HG02885 (cell line): Measurements from ENCODE around the gene SYT11.

Experiments used
- ATAC-seq: cut with Tn5 transposase; IDR thresholded peaks from one replicate; pipeline ENCODE4 v1.9.1; 2021; ENCODE audit warnings: mild to moderate bottlenecking; ENCODE audit not compliant: unreplicated experiment, poor library complexity

SYT11 gene

DNA sequence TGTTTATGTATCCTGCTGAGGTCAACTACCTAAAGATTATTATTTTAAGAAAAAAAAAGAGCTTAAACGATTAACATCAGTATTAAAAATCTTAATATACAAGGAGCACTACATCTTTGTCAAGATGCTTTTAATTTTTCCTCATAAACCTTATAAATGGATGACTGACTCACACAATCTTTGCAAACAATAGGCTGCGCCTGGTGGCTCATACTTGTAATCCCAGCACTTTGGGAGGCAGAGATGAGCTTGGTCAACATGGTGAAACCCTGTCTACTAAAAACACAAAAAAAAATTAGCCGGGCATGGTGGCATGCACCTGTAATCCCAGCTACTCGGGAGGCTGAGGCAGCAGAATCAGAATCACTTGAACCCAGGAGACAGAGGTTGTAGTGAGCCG lies 73.1 kb downstream of the SYT11 start:
- no peak for ATAC-seq

DNA sequence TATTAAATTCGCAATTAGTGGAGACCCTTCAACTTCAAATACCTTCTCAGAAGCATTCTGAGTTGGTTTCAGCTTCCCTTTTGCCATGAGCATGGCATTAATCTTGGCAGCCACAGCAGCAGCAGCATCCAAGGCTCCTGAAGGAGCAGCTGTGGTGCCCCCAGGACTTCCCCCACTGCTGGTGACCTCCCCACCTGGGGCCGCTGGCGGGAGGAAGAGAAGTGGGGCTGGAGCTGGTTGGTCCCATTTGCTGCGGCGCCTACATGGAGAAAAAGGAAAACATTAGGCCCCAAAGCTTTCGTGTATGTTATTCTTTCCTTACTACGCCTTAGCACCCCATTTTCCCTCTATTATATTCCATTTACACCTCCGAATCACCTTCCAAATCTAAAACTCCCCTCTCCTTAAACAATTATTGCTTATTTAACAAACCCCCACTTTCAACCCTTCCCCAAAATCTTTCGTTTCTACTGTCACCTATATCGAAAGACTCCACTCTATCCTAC lies 74.3 kb downstream of the SYT11 start:
- no peak for ATAC-seq

DNA sequence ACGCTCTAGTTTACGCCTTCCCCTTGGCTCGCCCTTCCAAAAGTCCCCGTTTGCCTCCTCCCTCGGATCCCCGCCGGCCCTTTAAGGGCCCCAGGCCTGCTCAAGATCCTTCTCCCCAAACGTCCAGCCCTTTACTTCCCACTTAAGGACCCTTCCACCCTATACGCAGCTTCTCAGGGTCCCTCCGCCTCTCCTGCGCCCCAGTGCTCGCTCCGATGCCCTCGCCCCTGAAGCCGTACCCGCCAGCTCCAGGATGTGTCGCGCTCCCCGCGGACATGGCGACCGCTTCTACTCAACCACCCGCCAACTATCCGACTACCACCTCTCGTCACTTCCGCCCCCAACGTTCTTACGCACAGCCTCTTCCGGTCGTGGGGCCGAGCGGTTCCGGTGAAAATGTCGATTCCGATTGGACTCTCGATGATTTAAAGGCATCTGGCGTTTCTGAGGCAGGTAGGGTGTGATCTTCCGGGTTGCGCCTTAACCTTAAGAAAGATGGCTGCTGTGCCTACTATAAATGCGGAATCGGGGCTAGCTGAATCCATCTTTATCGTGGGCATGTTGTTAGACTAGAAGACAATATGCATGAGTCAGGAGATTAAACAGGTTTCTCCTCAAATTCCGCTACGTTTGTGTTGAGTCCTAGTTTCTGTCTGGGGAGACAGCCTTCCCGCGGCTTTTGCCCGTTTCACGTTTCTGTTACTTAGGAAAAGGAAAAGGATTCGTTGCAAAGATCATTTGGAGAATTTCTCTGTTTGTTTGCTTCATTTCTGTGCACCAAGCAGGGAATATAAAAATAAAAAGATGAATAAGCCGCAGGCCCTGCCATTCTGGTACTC lies 74.9 kb downstream of the SYT11 start, which contains the start of gene KHDC4:
TSS of gene KHDC4 (minus strand) at position 317 of the 839 bp plus-strand sequence. CDS start at position 277, 40 bp downstream.
- ATAC-seq, result peak; percentile 94
